Activated B cell treated with CpG ODN at 0.5 μM for 24 hours (primary cell): ENCODE measurements around the gene BSN. TPM values are rescaled to one million over a fixed set of nuclear protein-coding genes. Genes with fewer than 3 reads are reported as not detected.

Experiments used
- ATAC-seq: fragments of 200-7000 bp; cut with Tn5 transposase; one replicate; pipeline ENCODE4 v1.10.0; 2021; ENCODE audit warnings: low read depth, mild to moderate bottlenecking, moderate library complexity
- CTCF ChIA-PET: fragments of 350-600 bp; sonication (Branson Sonifier 250); formaldehyde crosslinking; loops from one replicate; lab custom pipeline; 2021; ENCODE audit warnings: antibody characterized with exemption; lab: Charles Lee
- POLR2A ChIA-PET: fragments of 350-600 bp; sonication (Branson Sonifier 250); formaldehyde crosslinking; loops from one replicate; lab custom pipeline; 2021; ENCODE audit warnings: antibody characterized with exemption; lab: Charles Lee
- DNase-seq: peaks from one replicate; pipeline ENCODE4 v3.0.0; 2022
- H3K27ac Mint-ChIP-seq: one replicate; pipeline ENCODE4 v1.8.0; 2020; ENCODE audit warnings: mixed read lengths
- H3K27me3 Mint-ChIP-seq: one replicate; pipeline ENCODE4 v1.8.0; 2021; ENCODE audit warnings: mixed read lengths
- H3K36me3 Mint-ChIP-seq: one replicate; pipeline ENCODE4 v1.8.0; 2021; ENCODE audit warnings: low read depth, mixed read lengths
- H3K4me1 Mint-ChIP-seq: one replicate; pipeline ENCODE4 v1.8.0; 2021; ENCODE audit warnings: mixed read lengths
- H3K4me3 Mint-ChIP-seq: one replicate; pipeline ENCODE4 v1.8.0; 2020; ENCODE audit warnings: mild to moderate bottlenecking, mixed read lengths
- H3K9me3 Mint-ChIP-seq: one replicate; pipeline ENCODE4 v1.8.0; 2020; ENCODE audit warnings: mixed read lengths
- intact Hi-C: fragments of 100-400 bp; cut with micrococcal nuclease; formaldehyde crosslinking; loops from one replicate; pipeline ENCODE4 v1.15.1; 2024
- total RNA-seq: library from RNA; stranded (reverse); gene quantifications from 2 replicates; pipeline ENCODE4 v1.2.3, GENCODE V29; 2022
- TF ChIP-seq, protein P1 (sequence below): fragments of 200-600 bp; IDR thresholded peaks from one replicate; pipeline ENCODE4 v1.8.0; 2022; ENCODE audit warnings: antibody characterized with exemption, mild to moderate bottlenecking

The BSN gene
- total RNA-seq, 1 donor from 2014 or later = 0.69 TPM

GRCh38 chr3:49718858-49719213 is 164.6 kb downstream of the BSN start:
- ATAC-seq (no peak), DNase-seq (no peak)
- H3K4me1 Mint-ChIP-seq = peaks cover 30% of the 10 kb centered on the region
- ChIA-PET CTCF (interaction anchor here (0.8 to 1.7 kb wide), 5 partner anchors 10 to 120 kb away, joined by 3 to 8 read pairs (median 4); no protein-coding TSS in a partner anchor), POLR2A (interaction anchor here (0.8 to 1.9 kb wide), 6 partner anchors 11 to 179 kb away, joined by 3 to 10 read pairs (median 5); partner anchors contain the start of genes INKA1 and IP6K1)
- no peaks in the 10 kb centered on the region for H3K9me3 Mint-ChIP-seq
- intact Hi-C loops = loop anchor here (1.0 to 2.0 kb wide), 5 partner anchors 46 to 574 kb away; partner anchors contain the start of genes IFRD2 and IP6K1
- TF ChIP-seq, protein P1, sequence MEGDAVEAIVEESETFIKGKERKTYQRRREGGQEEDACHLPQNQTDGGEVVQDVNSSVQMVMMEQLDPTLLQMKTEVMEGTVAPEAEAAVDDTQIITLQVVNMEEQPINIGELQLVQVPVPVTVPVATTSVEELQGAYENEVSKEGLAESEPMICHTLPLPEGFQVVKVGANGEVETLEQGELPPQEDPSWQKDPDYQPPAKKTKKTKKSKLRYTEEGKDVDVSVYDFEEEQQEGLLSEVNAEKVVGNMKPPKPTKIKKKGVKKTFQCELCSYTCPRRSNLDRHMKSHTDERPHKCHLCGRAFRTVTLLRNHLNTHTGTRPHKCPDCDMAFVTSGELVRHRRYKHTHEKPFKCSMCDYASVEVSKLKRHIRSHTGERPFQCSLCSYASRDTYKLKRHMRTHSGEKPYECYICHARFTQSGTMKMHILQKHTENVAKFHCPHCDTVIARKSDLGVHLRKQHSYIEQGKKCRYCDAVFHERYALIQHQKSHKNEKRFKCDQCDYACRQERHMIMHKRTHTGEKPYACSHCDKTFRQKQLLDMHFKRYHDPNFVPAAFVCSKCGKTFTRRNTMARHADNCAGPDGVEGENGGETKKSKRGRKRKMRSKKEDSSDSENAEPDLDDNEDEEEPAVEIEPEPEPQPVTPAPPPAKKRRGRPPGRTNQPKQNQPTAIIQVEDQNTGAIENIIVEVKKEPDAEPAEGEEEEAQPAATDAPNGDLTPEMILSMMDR = no peak
- peak overlapping the region; percentile 83 for H3K27ac Mint-ChIP-seq
- peak overlapping the region; percentile 84 for H3K4me3 Mint-ChIP-seq
- no peaks in the 10 kb centered on the region for H3K27me3 Mint-ChIP-seq
- H3K36me3 Mint-ChIP-seq = peaks cover 31% of the 10 kb centered on the region

DNA sequence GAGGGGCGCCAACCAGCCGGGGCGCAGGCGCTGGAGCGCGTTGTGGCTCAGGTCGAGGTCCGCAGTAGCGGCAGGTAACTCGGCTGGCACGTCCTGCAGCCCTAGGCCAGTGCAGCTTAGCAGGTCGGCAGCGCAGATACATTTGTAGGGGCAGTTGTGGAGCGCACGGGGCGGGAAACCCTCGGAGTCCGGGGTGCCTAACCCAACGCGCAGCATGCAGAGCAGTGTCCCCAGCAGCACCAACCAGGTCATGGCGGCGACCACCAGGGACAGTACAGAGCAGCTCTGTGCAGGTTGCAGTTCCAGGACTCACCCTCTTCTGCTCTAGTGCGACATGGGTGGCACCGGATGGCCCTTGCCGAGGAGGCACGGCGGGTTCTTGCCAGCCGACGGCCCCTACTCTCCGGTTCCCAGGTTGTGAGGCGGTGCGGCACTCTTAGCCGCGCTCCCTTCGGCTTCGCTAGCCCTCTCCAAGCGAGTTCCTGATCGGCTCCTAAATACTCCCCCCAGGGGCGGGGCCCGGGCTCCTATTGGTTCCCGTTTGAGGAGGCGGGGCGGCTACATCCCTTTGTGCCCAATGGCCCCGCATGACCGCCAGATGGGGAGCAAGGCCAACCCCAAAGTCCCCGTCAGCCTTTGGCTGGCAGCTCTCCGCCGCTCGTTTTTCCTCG is 165.1 kb downstream of the BSN start, which contains the start of gene AMIGO3:
Gene AMIGO3 (minus strand): TSS at position 471 of the 671 bp plus-strand sequence. CDS start 219 bp downstream, at position 252.
- Mint-ChIP-seq H3K27me3 (no peaks in the 10 kb centered on the region), H3K4me1 (peaks cover 33% of the 10 kb centered on the region), H3K36me3 (peaks cover 32% of the 10 kb centered on the region), H3K27ac (peak within 1 kb of the TSS; percentile 83), H3K9me3 (no peaks in the 10 kb centered on the region), H3K4me3 (peak within 1 kb of the TSS; percentile 84)
- ATAC-seq (peak; percentile 67), DNase-seq (peak; percentile 89)
- TF ChIP-seq, protein P1 = no peak
- CTCF ChIA-PET = interaction anchor here (0.8 to 1.7 kb wide), 5 partner anchors 11 to 120 kb away, joined by 3 to 8 read pairs (median 4); no protein-coding TSS in a partner anchor
- POLR2A ChIA-PET = interaction anchor here (0.8 to 1.9 kb wide), 6 partner anchors 11 to 179 kb away, joined by 3 to 10 read pairs (median 5); partner anchors contain the start of genes INKA1 and IP6K1
- intact Hi-C loops = loop anchor here (1.0 to 2.0 kb wide), 5 partner anchors 46 to 573 kb away; partner anchors contain the start of genes IFRD2 and IP6K1

Other genes starting within 250 kb of the BSN start
- 86.7 and 115 TPM in 2 replicates for gene USP4, start 214.4 kb upstream of the BSN start, total RNA-seq
- gene GPX1, start 196.1 kb upstream of the BSN start, total RNA-seq = 90.0 and 94.6 TPM in 2 replicates
- 399 and 425 TPM in 2 replicates for gene RHOA, start 142.5 kb upstream of the BSN start, total RNA-seq
- gene TCTA, start 142.1 kb upstream of the BSN start, total RNA-seq = 26.4 and 32.2 TPM in 2 replicates
- 7.0 and 7.3 TPM in 2 replicates for gene AMT, start 132.0 kb upstream of the BSN start, total RNA-seq
- 14.4 and 18.0 TPM in 2 replicates for gene NICN1, start 125.2 kb upstream of the BSN start, total RNA-seq
- 18.5 and 19.7 TPM in 2 replicates for gene DAG1, start 84.2 kb upstream of the BSN start, total RNA-seq
- 109 and 113 TPM in 2 replicates for gene APEH, start 119.9 kb downstream of the BSN start, total RNA-seq
- gene MST1, start 135.0 kb downstream of the BSN start, total RNA-seq = 4.7 and 8.0 TPM in 2 replicates
- gene RNF123, start 135.1 kb downstream of the BSN start, total RNA-seq = 35.1 and 51.4 TPM in 2 replicates
- not detected in 2 replicates for gene AMIGO3, start 165.2 kb downstream of the BSN start, total RNA-seq
- gene GMPPB, start 169.5 kb downstream of the BSN start, total RNA-seq = 39.9 and 40.7 TPM in 2 replicates
- 44.3 and 47.6 TPM in 2 replicates for gene IP6K1, start 232.1 kb downstream of the BSN start, total RNA-seq
- not detected in 2 replicates for gene CDHR4, start 245.4 kb downstream of the BSN start, total RNA-seq
- 9.4 and 10.0 TPM in 2 replicates for gene INKA1, start 248.8 kb downstream of the BSN start, total RNA-seq